Heart right ventricle (tissue), 16 donors: ENCODE results near the gene RNMT. TPM values are rescaled to one million over a fixed set of nuclear protein-coding genes. Genes with fewer than 3 reads are reported as not detected.

Experiments used
- ATAC-seq, 8 donors: fragments of 200-7000 bp; cut with Tn5 transposase; one replicate each; pipeline ENCODE4 v1.9.1; 2020; ENCODE audit warnings: mild to moderate bottlenecking in 8 of 8, moderate library complexity in 8 of 8, moderate number of reproducible peaks in 1 of 8
- DNase-seq, 2 donors: peaks; one replicate each; pipeline ENCODE4 v3.0.0-alpha.2; 2020
- H3K27ac ChIP-seq, 10 donors: fragments of 200-600 bp; sonication (generic) in 2 of 10; one replicate each; pipeline versions ENCODE4 v1.5.0 to v1.8.0; 2020 to 2022; ENCODE audit warnings: mild to moderate bottlenecking in 3 of 10
- H3K27me3 ChIP-seq, 7 donors: fragments of 200-600 bp; one replicate each; pipeline ENCODE4 v1.8.0; 2021 to 2022; ENCODE audit warnings: mild to moderate bottlenecking in 2 of 7
- H3K36me3 ChIP-seq, 9 donors: fragments of 200-600 bp; sonication (generic) in 1 of 9; one replicate each; pipeline versions ENCODE4 v1.5.0 to v1.8.0; 2020 to 2022; ENCODE audit warnings: mild to moderate bottlenecking in 2 of 9
- H3K4me1 ChIP-seq, 9 donors: fragments of 200-600 bp; sonication (generic) in 1 of 9; one replicate each; pipeline versions ENCODE4 v1.5.0 to v1.8.0; 2020 to 2022; ENCODE audit warnings: mild to moderate bottlenecking in 4 of 9
- H3K4me3 ChIP-seq, 10 donors: fragments of 200-600 bp; sonication (generic) in 2 of 10; one replicate each; pipeline versions ENCODE4 v1.5.0 to v1.8.0; 2020 to 2022; ENCODE audit warnings: mild to moderate bottlenecking in 7 of 10, moderate library complexity in 2 of 10
- H3K9me3 ChIP-seq, 11 donors: fragments of 200-600 bp in 10 of 11; sonication (generic) in 2 of 11; one replicate each; pipeline versions ENCODE4 v1.5.0 to v1.8.0; 2013 to 2022; ENCODE audit warnings: mild to moderate bottlenecking in 2 of 11, control low read depth in 1 of 11, moderate library complexity in 1 of 11
- WGBS, 2 donors: extraction: QIAGEN DNeasy Blood & Tissue Kit; methylation state at CpG; one replicate each; pipeline ENCODE4 v1.1.7; 2013; ENCODE audit warnings: inconsistent platforms in 1 of 2; 5-methylcytosine and 5-hydroxymethylcytosine counted together
- intact Hi-C, 10 donors: fragments of 100-400 bp; cut with DNase I; formaldehyde crosslinking; loops; one replicate each; pipeline versions ENCODE4 v1.11.1 to v1.14.2; 2022
- polyA plus RNA-seq, 2 donors: library from polyadenylated mRNA; stranded (reverse); fragments of 200-250 nt; gene quantifications; one replicate each; pipeline ENCODE4 v1.2.3, GENCODE V29; 2013
- total RNA-seq, 10 donors: library from RNA; stranded (reverse); fragmentation: NEBNext Ultra II Directional in 3 of 10; extraction: Animal tissue kit (Norgen Biotek cat#: 25700) in 3 of 10; gene quantifications; one replicate each; pipeline versions ENCODE4 v1.2.1 to v1.2.4, GENCODE V29; 2021 to 2023
- TF ChIP-seq, protein P1 (sequence below), 9 donors: fragments of 200-600 bp; sonication (generic) in 2 of 9; IDR thresholded peaks; one replicate each; pipeline versions ENCODE4 v1.5.0 to v1.8.0; 2021 to 2022; ENCODE audit warnings: antibody characterized with exemption in 9 of 9, mild to moderate bottlenecking in 5 of 9, moderate library complexity in 1 of 9
- donor health status: Arrhythmogenic right ventricular cardiomyopathy.
- donor health status: ischemic (EF 13 %, LVEDD 7.1; RV severe dilation, severe dysfunction).
- donor health status: healthy with polysubstance abuse.
- donor health status: DM: no; HTN: yes; CAD: no.
- donor health status: DM: no; HTN: no; CAD: no.
- donor health status: ischemic (EF 25% LVEDD 6.9; RV normal size, moderate dysfunction).
- donor health status: ischemic (EF 25% LVEDD 5.7; RV mildly dilated, moderate dysfunction).
- donor health status: healthy.
- donor health status: DM: yes; HTN: yes; CAD: no.
- donor health status: Ischemic cardiomyopathy.
- donor health status: ischemic (EF 35%, LVEDD 5.7; RV mildly dilated, moderate dysfunction).
- donor health status: nonischemic (EF 11% LVEDD 7.7; RV severe dilation, severe dysfunction).
- donor health status: DM: yes; HTN: yes; CAD: no.
- donor health status: PGD.
- donor health status: ischemic (EF 29% LVEDD 5.4; RV normal size, mild dysfunction).
- donor health status: nonischemic (EF 23%, LVEDD 6.1; RV moderate dilation, normal function).

The RNMT gene
- total and polyA plus RNA-seq, 12 donors, result 12.4 to 37.0 (median 33.0) TPM

DNA sequence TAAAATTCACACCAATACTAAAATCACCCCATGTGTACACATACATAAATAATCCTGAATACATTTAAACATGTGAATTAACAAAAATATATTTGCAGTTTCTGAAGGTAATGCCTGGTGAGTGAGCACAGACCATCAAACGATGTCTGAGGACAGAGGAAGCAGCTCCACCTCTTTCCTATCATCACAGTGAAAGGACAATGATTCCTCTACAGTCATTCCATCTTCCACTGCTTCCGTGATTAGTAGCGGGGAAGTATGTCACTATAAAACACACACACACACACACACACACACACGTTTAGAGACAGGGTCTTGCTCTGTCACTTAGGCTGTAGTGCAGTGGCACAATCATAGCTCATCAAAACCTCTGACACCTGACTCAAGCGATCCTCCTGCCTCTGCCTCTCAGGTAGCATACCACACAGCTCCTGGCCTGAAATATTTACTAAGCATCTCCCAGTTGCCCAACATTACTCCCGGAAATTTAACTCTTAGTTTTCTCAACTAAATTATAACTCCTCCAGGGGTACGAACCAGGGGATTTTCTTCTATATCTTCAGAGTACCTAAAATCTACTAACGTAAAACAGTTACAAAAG lies 12.9 kb upstream of the RNMT start:
- H3K4me1 ChIP-seq, result peaks cover 0 to 55% (median 18%) of the 10 kb centered on the region in 9 donors
- H3K36me3 ChIP-seq, result no peaks in the 10 kb centered on the region
- no peaks in the 10 kb centered on the region for H3K27me3 ChIP-seq
- no peak overlapping the region for H3K27ac ChIP-seq
- H3K4me3 ChIP-seq, result no peak overlapping the region
- WGBS, 2 donors, result 48 to 57% methylated on average over 8 of the region's 8 CpGs
- TF ChIP-seq, protein P1, sequence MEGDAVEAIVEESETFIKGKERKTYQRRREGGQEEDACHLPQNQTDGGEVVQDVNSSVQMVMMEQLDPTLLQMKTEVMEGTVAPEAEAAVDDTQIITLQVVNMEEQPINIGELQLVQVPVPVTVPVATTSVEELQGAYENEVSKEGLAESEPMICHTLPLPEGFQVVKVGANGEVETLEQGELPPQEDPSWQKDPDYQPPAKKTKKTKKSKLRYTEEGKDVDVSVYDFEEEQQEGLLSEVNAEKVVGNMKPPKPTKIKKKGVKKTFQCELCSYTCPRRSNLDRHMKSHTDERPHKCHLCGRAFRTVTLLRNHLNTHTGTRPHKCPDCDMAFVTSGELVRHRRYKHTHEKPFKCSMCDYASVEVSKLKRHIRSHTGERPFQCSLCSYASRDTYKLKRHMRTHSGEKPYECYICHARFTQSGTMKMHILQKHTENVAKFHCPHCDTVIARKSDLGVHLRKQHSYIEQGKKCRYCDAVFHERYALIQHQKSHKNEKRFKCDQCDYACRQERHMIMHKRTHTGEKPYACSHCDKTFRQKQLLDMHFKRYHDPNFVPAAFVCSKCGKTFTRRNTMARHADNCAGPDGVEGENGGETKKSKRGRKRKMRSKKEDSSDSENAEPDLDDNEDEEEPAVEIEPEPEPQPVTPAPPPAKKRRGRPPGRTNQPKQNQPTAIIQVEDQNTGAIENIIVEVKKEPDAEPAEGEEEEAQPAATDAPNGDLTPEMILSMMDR (IDR thresholded peaks at IDR 0.05), result no peak
- ATAC-seq (peak in 4 of 8 donors; percentile 14 to 50 (median 38)), DNase-seq (no peak)
- intact Hi-C loops, result no loop called here
- peaks cover 0 to 10% (median 6%) of the 10 kb centered on the region in 11 donors for H3K9me3 ChIP-seq

DNA sequence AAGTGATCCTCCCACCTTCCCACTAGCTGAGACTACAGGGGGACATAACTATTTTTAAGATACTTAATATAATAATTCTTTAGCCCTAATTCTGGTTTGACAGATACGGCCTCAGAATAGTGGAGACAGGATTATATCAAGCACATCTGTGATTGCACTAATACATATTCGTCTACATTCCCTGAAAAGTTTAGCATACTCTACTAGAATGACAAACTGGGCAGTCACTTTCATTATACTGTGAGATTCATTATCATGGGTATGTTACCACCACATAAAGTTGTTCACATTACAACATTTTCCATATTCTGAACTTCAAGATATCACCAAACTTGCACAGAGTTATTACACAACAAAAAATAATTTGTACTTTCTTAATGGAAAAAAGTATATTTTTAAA lies 11.1 kb upstream of the RNMT start:
- intact Hi-C loops, result no loop called here
- Histone ChIP-seq H3K36me3 (no peaks in the 10 kb centered on the region), H3K27ac (no peak overlapping the region), H3K9me3 (peaks cover 0 to 10% (median 6%) of the 10 kb centered on the region in 11 donors), H3K27me3 (no peaks in the 10 kb centered on the region), H3K4me3 (no peak overlapping the region), H3K4me1 (peaks cover 0 to 52% (median 18%) of the 10 kb centered on the region in 9 donors)
- DNase-seq, result no peak
- WGBS, 2 donors, result 87 to 90% methylated on average over 2 of the region's 2 CpGs
- ATAC-seq, result no peak
- TF ChIP-seq, protein P1 (IDR thresholded peaks at IDR 0.05), result no peak

DNA sequence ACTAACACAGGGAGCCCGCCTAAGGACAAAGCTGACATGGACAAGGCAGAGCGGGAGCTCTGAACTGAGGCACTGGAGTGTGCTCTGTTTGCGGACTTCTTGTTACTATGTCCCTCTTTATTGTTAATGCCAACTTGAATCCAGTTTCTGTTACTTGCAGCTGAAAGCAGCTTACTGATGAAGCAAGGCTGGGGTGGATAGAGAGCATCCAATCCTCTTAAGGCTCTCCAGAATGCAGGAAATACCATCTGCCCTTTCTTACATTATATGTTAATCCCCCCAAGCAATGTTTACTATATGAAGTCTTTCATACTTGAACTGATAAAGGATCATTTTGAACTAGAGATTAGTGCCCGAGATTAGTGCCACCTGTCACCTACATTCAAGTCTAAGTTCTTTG lies 9.6 kb upstream of the RNMT start:
- H3K4me3 ChIP-seq, result no peak overlapping the region
- 95 to 97% methylated on average over 4 of the region's 4 CpGs for WGBS, 2 donors
- ATAC-seq (no peak), DNase-seq (no peak)
- H3K9me3 ChIP-seq, result peaks cover 0 to 10% (median 6%) of the 10 kb centered on the region in 11 donors
- TF ChIP-seq, protein P1 (IDR thresholded peaks at IDR 0.05), result no peak
- intact Hi-C loops, result no loop called here
- peaks cover 0 to 7% (median 0%) of the 10 kb centered on the region in 9 donors for H3K36me3 ChIP-seq
- no peaks in the 10 kb centered on the region for H3K27me3 ChIP-seq
- H3K4me1 ChIP-seq, result peaks cover 0 to 42% (median 18%) of the 10 kb centered on the region in 9 donors
- H3K27ac ChIP-seq, result no peak overlapping the region

DNA sequence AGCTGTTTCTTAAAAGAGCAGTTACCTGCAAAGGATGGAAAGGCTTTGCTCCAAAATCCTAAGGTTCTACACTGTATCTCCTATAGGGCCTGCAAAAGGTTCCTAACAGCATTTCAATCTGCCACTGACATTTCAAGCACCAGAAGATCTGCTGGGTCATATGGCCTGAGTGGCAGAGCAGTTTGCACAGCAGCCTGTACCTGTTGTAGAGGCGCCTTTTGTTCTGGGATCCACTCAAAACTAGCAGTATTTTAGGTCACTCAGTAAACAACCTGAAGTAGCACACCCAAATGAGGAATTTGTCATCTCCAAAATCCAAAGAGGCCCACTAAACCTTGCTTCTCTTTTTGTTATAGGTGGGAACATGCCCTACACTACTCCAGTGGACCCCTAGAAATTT lies 6.3 kb upstream of the RNMT start:
- peaks cover 0 to 33% (median 15%) of the 10 kb centered on the region in 9 donors for H3K4me1 ChIP-seq
- H3K27ac ChIP-seq, result no peak overlapping the region
- peaks cover 0 to 10% (median 6%) of the 10 kb centered on the region in 11 donors for H3K9me3 ChIP-seq
- no peak for ATAC-seq
- intact Hi-C loops, result loop anchor here in 7 of 10 donors (5.0 to 10.0 kb wide), 6 partner anchors 33 to 168 kb away; no protein-coding TSS in a partner anchor
- H3K4me3 ChIP-seq, result no peak overlapping the region
- DNase-seq, result no peak
- H3K27me3 ChIP-seq, result no peaks in the 10 kb centered on the region
- peaks cover 0 to 11% (median 0%) of the 10 kb centered on the region in 9 donors for H3K36me3 ChIP-seq
- TF ChIP-seq, protein P1 (IDR thresholded peaks at IDR 0.05), result no peak
- 98 to 100% methylated on average over 1 of the region's 1 CpG for WGBS, 2 donors
